ENCODE data around the gene AFMID.
"Not testable (repeated sequence)": the region's sequence is repeated elsewhere in the genome, so short reads cannot be mapped to it uniquely, and the experiment has no call there.

The AFMID gene

GRCh38 chr17:78154903-78155811, 32.0 kb upstream of the AFMID start:
- DNase-seq (ENCODE audit: low read depth): no peak

GRCh38 chr17:78159575-78160158, 27.5 kb upstream of the AFMID start:
- DNase-seq (ENCODE audit: low read depth): no peak

- DNase-seq (ENCODE audit: low read depth): no peak
These were observed 23.0 kb upstream of the AFMID start for GRCh38 chr17:78163881-78164747.

- DNase-seq (ENCODE audit: low read depth): no peak
These were observed 22.2 kb upstream of the AFMID start for GRCh38 chr17:78164748-78165607.

GRCh38 chr17:78166416-78166815, 20.7 kb upstream of the AFMID start:
- no peak for DNase-seq (ENCODE audit: low read depth)

GRCh38 chr17:78168242-78168902, 18.8 kb upstream of the AFMID start, which contains the start of gene SYNGR2:
Gene SYNGR2 (plus strand): TSS chr17:78168581. CDS start chr17:78168617, 36 bp downstream.
- peak; percentile 75 for DNase-seq (ENCODE audit: low read depth)

- peak; percentile 45 for DNase-seq (ENCODE audit: low read depth)
These were observed 18.0 kb upstream of the AFMID start for GRCh38 chr17:78168903-78169793.

GRCh38 chr17:78170692-78171590, 16.2 kb upstream of the AFMID start:
- no peak for DNase-seq (ENCODE audit: low read depth)

- DNase-seq (ENCODE audit: low read depth): not testable (repeated sequence)
These were observed 15.4 kb upstream of the AFMID start for GRCh38 chr17:78171591-78172248.

GRCh38 chr17:78172249-78173051, 14.7 kb upstream of the AFMID start:
- no peak for DNase-seq (ENCODE audit: low read depth)

- DNase-seq (ENCODE audit: low read depth): no peak
These were observed 14.0 kb upstream of the AFMID start for GRCh38 chr17:78173097-78173715.

- no peak for DNase-seq (ENCODE audit: low read depth)
These were observed 12.8 kb upstream of the AFMID start for GRCh38 chr17:78174346-78174869.

GRCh38 chr17:78174870-78175642, 12.1 kb upstream of the AFMID start:
- DNase-seq (ENCODE audit: low read depth): no peak

GRCh38 chr17:78175643-78175981, 11.6 kb upstream of the AFMID start:
- DNase-seq (ENCODE audit: low read depth): no peak

GRCh38 chr17:78176548-78177025, 10.6 kb upstream of the AFMID start:
- DNase-seq (ENCODE audit: low read depth): peak; percentile 58

GRCh38 chr17:78179372-78179771, 7.8 kb upstream of the AFMID start:
- DNase-seq (ENCODE audit: low read depth): no peak
